ENCODE measurements around the gene RGS10.

- TF ChIP-seq CTCF (IDR thresholded peaks at IDR 0.05) (no peak), EP300 (IDR thresholded peaks at IDR 0.05) (no peak), POLR2A (IDR thresholded peaks at IDR 0.05) (no peak)
Observed at GRCh38 chr10:119533473-119533872, 9.0 kb downstream of the RGS10 start.

Data from upper lobe of left lung (tissue), 4 donors.